Lower leg skin (tissue), 3 donors: Measurements from ENCODE around the gene PNLIPRP1.

Experiments used
- CTCF ChIP-seq, 3 donors: fragments of 450-650 bp; IDR thresholded peaks; one replicate each; pipeline ENCODE4 v1.5.1; 2016; ENCODE audit warnings: antibody characterized with exemption in 3 of 3, mild to moderate bottlenecking in 3 of 3, moderate library complexity in 2 of 3
- POLR2A ChIP-seq, 2 donors: fragments of 450-650 bp; IDR thresholded peaks; one replicate each; pipeline ENCODE4 v1.6.1; 2016 to 2017; ENCODE audit warnings: antibody characterized with exemption in 2 of 2, mild to moderate bottlenecking in 1 of 2, moderate library complexity in 1 of 2

GRCh38 chr10:116646502-116646901, 55.7 kb downstream of the PNLIPRP1 start:
- no peak for TF ChIP-seq POLR2A (IDR thresholded peaks at IDR 0.05)
- TF ChIP-seq CTCF (IDR thresholded peaks at IDR 0.05), result no peak
